GM23338 (cell line): ENCODE data around the gene NFKBIZ. TPM values are rescaled to one million over a fixed set of nuclear protein-coding genes. Genes with fewer than 3 reads are reported as not detected.

Experiments
- ATAC-seq: fragments of 200-7000 bp; cut with Tn5 transposase; 3 replicates; pipeline ENCODE4 v1.9.1; 2020
- DNase-seq: peaks from one replicate; pipeline ENCODE4 v3.0.0-alpha.2; 2015; ENCODE audit warnings: low spot score
- H2AFZ ChIP-seq: fragments of 200-600 bp; sonication (generic); 2 replicates; pipeline ENCODE4 v1.8.0; 2016; ENCODE audit warnings: antibody characterized with exemption, mild to moderate bottlenecking, moderate library complexity
- H3F3A ChIP-seq: fragments of 200-600 bp; sonication (generic); replicated peaks from 2 replicates; pipeline ENCODE4 v1.8.0; 2017; ENCODE audit warnings: antibody characterized with exemption, mixed run types, low read depth
- H3K27ac ChIP-seq: fragments of 200-600 bp; sonication (generic); 2 replicates; pipeline ENCODE4 v1.6.1; 2016; ENCODE audit warnings: low read depth
- H3K27me3 ChIP-seq: fragments of 200-600 bp; sonication (generic); 2 replicates; pipeline ENCODE4 v1.8.0; 2016; ENCODE audit warnings: mild to moderate bottlenecking, mixed run types, moderate library complexity; ENCODE audit not compliant: insufficient read depth
- H3K36me3 ChIP-seq: fragments of 200-600 bp; sonication (generic); 2 replicates; pipeline ENCODE4 v1.8.0; 2016; ENCODE audit warnings: mild to moderate bottlenecking; ENCODE audit not compliant: insufficient read depth
- H3K4me1 ChIP-seq: fragments of 200-600 bp; sonication (generic); 2 replicates; pipeline ENCODE4 v1.8.0; 2016; ENCODE audit warnings: mild to moderate bottlenecking, moderate library complexity; ENCODE audit not compliant: insufficient read depth
- H3K4me2 ChIP-seq: fragments of 200-600 bp; sonication (generic); 2 replicates; pipeline ENCODE4 v1.7.1; 2017; ENCODE audit warnings: mixed run types
- H3K4me3 ChIP-seq: fragments of 200-600 bp; sonication (generic); 2 replicates; pipeline ENCODE4 v1.6.1; 2016; ENCODE audit warnings: mixed run types
- H3K79me2 ChIP-seq: fragments of 200-600 bp; sonication (generic); replicated peaks from 2 replicates; pipeline ENCODE4 v1.8.0; 2017; ENCODE audit warnings: mild to moderate bottlenecking; ENCODE audit not compliant: insufficient read depth
- H3K9me2 ChIP-seq: fragments of 200-600 bp; sonication (generic); 2 replicates; pipeline ENCODE4 v1.8.0; 2017; ENCODE audit not compliant: insufficient read depth
- H4K20me1 ChIP-seq: fragments of 200-600 bp; sonication (generic); replicated peaks from 2 replicates; pipeline ENCODE4 v1.8.0; 2017; ENCODE audit warnings: mild to moderate bottlenecking; ENCODE audit not compliant: insufficient read depth
- H3K27ac Mint-ChIP-seq: 2 replicates; pipeline ENCODE4 v1.8.0; 2020; ENCODE audit warnings: inconsistent platforms, mild to moderate bottlenecking, moderate library complexity, mixed read lengths
- H3K27me3 Mint-ChIP-seq: 3 replicates; pipeline ENCODE4 v1.8.0; 2022; ENCODE audit warnings: low read depth, mild to moderate bottlenecking, moderate library complexity, mixed read lengths, inconsistent platforms; ENCODE audit not compliant: insufficient read depth, poor library complexity
- H3K36me3 Mint-ChIP-seq: 3 replicates; pipeline ENCODE4 v1.8.0; 2021; ENCODE audit warnings: low read depth, mild to moderate bottlenecking, inconsistent platforms, moderate library complexity, mixed read lengths
- H3K4me1 Mint-ChIP-seq: 3 replicates; pipeline ENCODE4 v1.8.0; 2020; ENCODE audit warnings: mild to moderate bottlenecking, inconsistent platforms, mixed read lengths
- H3K4me3 Mint-ChIP-seq: 3 replicates; pipeline ENCODE4 v1.8.0; 2021; ENCODE audit warnings: moderate library complexity, mild to moderate bottlenecking, inconsistent platforms, mixed read lengths
- H3K9me3 Mint-ChIP-seq: 3 replicates; pipeline ENCODE4 v1.8.0; 2020; ENCODE audit warnings: moderate library complexity, mild to moderate bottlenecking, inconsistent platforms, mixed read lengths
- CREB1 ChIP-seq: fragments of 250-450 bp; sonication (Bioruptor Pico); IDR thresholded peaks from 2 replicates; pipeline ENCODE4 v1.5.0; 2020; ENCODE audit warnings: low read depth, mild to moderate bottlenecking, moderate library complexity
- EZH2 ChIP-seq: fragments of 200-600 bp; sonication (generic); IDR thresholded peaks from one replicate; pipeline ENCODE4 v1.8.0; 2017; ENCODE audit warnings: antibody characterized with exemption, mild to moderate bottlenecking, low read depth; ENCODE audit not compliant: unreplicated experiment
- EZH2phosphoT487 ChIP-seq: fragments of 200-600 bp; sonication (generic); IDR thresholded peaks from one replicate; pipeline ENCODE4 v1.8.1; 2018; ENCODE audit warnings: antibody characterized with exemption; ENCODE audit not compliant: unreplicated experiment
- JUNB ChIP-seq: IDR thresholded peaks from one replicate; pipeline ENCODE4 v1.6.1; 2016; ENCODE audit warnings: antibody characterized with exemption; ENCODE audit not compliant: unreplicated experiment
- NANOG ChIP-seq: IDR thresholded peaks from 2 replicates; pipeline ENCODE4 v1.6.1; 2016; ENCODE audit warnings: antibody characterized with exemption, borderline replicate concordance
- POLR2AphosphoS5 ChIP-seq: IDR thresholded peaks from 2 replicates; pipeline ENCODE4 v1.6.1; 2016; ENCODE audit warnings: antibody characterized with exemption, low read depth
- STAT1 ChIP-seq: IDR thresholded peaks from one replicate; pipeline ENCODE4 v1.6.1; 2016; ENCODE audit warnings: antibody characterized with exemption; ENCODE audit not compliant: unreplicated experiment
- ZNF114 ChIP-seq: fragments of 250-450 bp; sonication (Bioruptor Pico); IDR thresholded peaks from 2 replicates; pipeline ENCODE4 v1.5.0; 2020; ENCODE audit warnings: mild to moderate bottlenecking, moderate library complexity
- ZNF331 ChIP-seq: fragments of 250-450 bp; sonication (Bioruptor Pico); IDR thresholded peaks from 2 replicates; pipeline ENCODE4 v1.5.0; 2020; ENCODE audit warnings: low read depth, mild to moderate bottlenecking, moderate library complexity
- polyA plus RNA-seq: library from polyadenylated mRNA; unstranded; fragments of >200 nt; fragmentation: Nextera tagmentation; extraction: Ambion mirVana; gene quantifications from 2 replicates; pipeline ENCODE4 v1.2.1, GENCODE V29; 2016
- total RNA-seq: library from RNA; depleted of rRNA; stranded (reverse); fragments of >200 nt; shearing (Covaris generic); gene quantifications from 2 replicates; pipeline ENCODE4 v1.2.3, GENCODE V29; 2014
- TF ChIP-seq, protein P1 (sequence below): IDR thresholded peaks from 2 replicates; pipeline ENCODE4 v1.6.1; 2016; ENCODE audit warnings: antibody characterized with exemption
- TF ChIP-seq, protein P2 (sequence below): IDR thresholded peaks from one replicate; pipeline ENCODE4 v1.6.1; 2018; ENCODE audit warnings: antibody characterized with exemption; ENCODE audit not compliant: unreplicated experiment
- TF ChIP-seq, protein P3 (sequence below), 2 experiments: fragments of 200-600 bp in 1 of 2; sonication (generic) in 1 of 2; conservative IDR thresholded peaks; 2 replicates each; pipeline versions ENCODE4 v1.5.1 to v1.6.1; 2016 to 2017; ENCODE audit warnings: antibody characterized with exemption in 2 of 2, low read depth in 2 of 2, mild to moderate bottlenecking in 2 of 2, moderate library complexity in 1 of 2
- TF ChIP-seq, protein P4 (sequence below): fragments of 250-450 bp; sonication (Bioruptor Pico); IDR thresholded peaks from 2 replicates; pipeline ENCODE4 v1.5.0; 2020; ENCODE audit warnings: mild to moderate bottlenecking, moderate library complexity

The NFKBIZ gene
- total and polyA plus RNA-seq, 2 experiments from 2014 or later = 14.1 to 18.2 TPM

DNA sequence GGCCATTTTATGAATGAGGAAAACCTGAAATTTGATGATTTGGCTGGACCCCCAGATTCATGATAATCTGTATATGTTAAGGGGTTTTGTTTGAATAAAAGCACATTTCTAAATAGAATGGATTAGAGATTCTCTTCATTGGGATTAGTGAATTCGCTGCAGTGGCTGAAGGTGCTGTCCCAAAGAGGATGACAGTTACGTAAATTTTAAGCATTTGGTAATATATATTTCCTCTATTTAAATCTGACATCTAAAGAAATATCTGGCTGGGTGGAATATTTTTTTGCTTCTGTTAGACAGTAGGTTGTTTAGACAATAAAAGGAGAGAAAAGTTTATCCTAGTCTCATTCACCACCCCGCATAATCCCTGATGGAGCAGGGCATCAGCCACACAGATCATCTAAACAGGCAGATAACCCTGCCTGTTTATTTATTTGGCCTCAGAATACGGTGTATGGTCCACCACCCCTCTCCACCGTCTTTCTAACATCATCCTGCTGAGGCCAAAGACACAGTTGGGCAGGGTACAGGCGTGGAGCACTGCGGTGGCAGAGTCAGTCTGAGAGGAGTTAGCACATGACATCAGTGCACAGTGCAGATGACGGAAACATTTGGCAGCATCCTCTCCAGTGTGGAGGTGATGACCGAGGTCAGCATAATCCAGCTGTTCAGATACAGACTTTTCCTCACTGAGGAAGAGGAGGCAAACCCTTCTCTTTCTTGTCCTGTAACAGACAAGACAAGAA lies 20.4 kb upstream of the NFKBIZ start:
- Histone ChIP-seq H3K27me3 (no peaks in the 10 kb centered on the region), H3K27ac (no peak overlapping the region), H3K9me2 (no peaks in the 10 kb centered on the region), H3F3A (no peaks in the 10 kb centered on the region), H4K20me1 (no peaks in the 10 kb centered on the region), H3K36me3 (no peaks in the 10 kb centered on the region), H3K4me3 (peak overlapping the region; percentile 54; the same call in 1 of the 2 replicates), H3K4me1 (peaks cover 19% of the 10 kb centered on the region), H3K79me2 (peaks cover 6% of the 10 kb centered on the region; the same call in 1 of the 2 replicates), H2AFZ (no peak overlapping the region), H3K4me2 (peak overlapping the region; percentile 77)
- Mint-ChIP-seq H3K27me3 (peaks cover 6% of the 10 kb centered on the region), H3K4me3 (peak overlapping the region; percentile 42; the same call in 1 of the 3 replicates), H3K27ac (no peak overlapping the region), H3K9me3 (no peaks in the 10 kb centered on the region), H3K36me3 (no peaks in the 10 kb centered on the region), H3K4me1 (peaks cover 17% of the 10 kb centered on the region)
- peak; percentile 18; the same call in 1 of the 3 replicates for ATAC-seq
- TF ChIP-seq, protein P1, sequence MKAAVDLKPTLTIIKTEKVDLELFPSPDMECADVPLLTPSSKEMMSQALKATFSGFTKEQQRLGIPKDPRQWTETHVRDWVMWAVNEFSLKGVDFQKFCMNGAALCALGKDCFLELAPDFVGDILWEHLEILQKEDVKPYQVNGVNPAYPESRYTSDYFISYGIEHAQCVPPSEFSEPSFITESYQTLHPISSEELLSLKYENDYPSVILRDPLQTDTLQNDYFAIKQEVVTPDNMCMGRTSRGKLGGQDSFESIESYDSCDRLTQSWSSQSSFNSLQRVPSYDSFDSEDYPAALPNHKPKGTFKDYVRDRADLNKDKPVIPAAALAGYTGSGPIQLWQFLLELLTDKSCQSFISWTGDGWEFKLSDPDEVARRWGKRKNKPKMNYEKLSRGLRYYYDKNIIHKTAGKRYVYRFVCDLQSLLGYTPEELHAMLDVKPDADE = no peak
- TF ChIP-seq, protein P2, sequence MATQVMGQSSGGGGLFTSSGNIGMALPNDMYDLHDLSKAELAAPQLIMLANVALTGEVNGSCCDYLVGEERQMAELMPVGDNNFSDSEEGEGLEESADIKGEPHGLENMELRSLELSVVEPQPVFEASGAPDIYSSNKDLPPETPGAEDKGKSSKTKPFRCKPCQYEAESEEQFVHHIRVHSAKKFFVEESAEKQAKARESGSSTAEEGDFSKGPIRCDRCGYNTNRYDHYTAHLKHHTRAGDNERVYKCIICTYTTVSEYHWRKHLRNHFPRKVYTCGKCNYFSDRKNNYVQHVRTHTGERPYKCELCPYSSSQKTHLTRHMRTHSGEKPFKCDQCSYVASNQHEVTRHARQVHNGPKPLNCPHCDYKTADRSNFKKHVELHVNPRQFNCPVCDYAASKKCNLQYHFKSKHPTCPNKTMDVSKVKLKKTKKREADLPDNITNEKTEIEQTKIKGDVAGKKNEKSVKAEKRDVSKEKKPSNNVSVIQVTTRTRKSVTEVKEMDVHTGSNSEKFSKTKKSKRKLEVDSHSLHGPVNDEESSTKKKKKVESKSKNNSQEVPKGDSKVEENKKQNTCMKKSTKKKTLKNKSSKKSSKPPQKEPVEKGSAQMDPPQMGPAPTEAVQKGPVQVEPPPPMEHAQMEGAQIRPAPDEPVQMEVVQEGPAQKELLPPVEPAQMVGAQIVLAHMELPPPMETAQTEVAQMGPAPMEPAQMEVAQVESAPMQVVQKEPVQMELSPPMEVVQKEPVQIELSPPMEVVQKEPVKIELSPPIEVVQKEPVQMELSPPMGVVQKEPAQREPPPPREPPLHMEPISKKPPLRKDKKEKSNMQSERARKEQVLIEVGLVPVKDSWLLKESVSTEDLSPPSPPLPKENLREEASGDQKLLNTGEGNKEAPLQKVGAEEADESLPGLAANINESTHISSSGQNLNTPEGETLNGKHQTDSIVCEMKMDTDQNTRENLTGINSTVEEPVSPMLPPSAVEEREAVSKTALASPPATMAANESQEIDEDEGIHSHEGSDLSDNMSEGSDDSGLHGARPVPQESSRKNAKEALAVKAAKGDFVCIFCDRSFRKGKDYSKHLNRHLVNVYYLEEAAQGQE = no peak
- TF ChIP-seq JUNB = no peak
- TF ChIP-seq STAT1 = no peak
- no peak for TF ChIP-seq EZH2
- TF ChIP-seq, protein P3, sequence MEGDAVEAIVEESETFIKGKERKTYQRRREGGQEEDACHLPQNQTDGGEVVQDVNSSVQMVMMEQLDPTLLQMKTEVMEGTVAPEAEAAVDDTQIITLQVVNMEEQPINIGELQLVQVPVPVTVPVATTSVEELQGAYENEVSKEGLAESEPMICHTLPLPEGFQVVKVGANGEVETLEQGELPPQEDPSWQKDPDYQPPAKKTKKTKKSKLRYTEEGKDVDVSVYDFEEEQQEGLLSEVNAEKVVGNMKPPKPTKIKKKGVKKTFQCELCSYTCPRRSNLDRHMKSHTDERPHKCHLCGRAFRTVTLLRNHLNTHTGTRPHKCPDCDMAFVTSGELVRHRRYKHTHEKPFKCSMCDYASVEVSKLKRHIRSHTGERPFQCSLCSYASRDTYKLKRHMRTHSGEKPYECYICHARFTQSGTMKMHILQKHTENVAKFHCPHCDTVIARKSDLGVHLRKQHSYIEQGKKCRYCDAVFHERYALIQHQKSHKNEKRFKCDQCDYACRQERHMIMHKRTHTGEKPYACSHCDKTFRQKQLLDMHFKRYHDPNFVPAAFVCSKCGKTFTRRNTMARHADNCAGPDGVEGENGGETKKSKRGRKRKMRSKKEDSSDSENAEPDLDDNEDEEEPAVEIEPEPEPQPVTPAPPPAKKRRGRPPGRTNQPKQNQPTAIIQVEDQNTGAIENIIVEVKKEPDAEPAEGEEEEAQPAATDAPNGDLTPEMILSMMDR (conservative IDR thresholded peaks at IDR 0.05; ENCODE audit: low read depth in 2 of 2) = no peak
- no peak for TF ChIP-seq CREB1 (CRISPR knock-in tag)
- TF ChIP-seq ZNF114 (CRISPR knock-in tag) = no peak
- no peak for TF ChIP-seq ZNF331
- no peak for TF ChIP-seq POLR2AphosphoS5
- TF ChIP-seq NANOG = no peak
- TF ChIP-seq, protein P4, sequence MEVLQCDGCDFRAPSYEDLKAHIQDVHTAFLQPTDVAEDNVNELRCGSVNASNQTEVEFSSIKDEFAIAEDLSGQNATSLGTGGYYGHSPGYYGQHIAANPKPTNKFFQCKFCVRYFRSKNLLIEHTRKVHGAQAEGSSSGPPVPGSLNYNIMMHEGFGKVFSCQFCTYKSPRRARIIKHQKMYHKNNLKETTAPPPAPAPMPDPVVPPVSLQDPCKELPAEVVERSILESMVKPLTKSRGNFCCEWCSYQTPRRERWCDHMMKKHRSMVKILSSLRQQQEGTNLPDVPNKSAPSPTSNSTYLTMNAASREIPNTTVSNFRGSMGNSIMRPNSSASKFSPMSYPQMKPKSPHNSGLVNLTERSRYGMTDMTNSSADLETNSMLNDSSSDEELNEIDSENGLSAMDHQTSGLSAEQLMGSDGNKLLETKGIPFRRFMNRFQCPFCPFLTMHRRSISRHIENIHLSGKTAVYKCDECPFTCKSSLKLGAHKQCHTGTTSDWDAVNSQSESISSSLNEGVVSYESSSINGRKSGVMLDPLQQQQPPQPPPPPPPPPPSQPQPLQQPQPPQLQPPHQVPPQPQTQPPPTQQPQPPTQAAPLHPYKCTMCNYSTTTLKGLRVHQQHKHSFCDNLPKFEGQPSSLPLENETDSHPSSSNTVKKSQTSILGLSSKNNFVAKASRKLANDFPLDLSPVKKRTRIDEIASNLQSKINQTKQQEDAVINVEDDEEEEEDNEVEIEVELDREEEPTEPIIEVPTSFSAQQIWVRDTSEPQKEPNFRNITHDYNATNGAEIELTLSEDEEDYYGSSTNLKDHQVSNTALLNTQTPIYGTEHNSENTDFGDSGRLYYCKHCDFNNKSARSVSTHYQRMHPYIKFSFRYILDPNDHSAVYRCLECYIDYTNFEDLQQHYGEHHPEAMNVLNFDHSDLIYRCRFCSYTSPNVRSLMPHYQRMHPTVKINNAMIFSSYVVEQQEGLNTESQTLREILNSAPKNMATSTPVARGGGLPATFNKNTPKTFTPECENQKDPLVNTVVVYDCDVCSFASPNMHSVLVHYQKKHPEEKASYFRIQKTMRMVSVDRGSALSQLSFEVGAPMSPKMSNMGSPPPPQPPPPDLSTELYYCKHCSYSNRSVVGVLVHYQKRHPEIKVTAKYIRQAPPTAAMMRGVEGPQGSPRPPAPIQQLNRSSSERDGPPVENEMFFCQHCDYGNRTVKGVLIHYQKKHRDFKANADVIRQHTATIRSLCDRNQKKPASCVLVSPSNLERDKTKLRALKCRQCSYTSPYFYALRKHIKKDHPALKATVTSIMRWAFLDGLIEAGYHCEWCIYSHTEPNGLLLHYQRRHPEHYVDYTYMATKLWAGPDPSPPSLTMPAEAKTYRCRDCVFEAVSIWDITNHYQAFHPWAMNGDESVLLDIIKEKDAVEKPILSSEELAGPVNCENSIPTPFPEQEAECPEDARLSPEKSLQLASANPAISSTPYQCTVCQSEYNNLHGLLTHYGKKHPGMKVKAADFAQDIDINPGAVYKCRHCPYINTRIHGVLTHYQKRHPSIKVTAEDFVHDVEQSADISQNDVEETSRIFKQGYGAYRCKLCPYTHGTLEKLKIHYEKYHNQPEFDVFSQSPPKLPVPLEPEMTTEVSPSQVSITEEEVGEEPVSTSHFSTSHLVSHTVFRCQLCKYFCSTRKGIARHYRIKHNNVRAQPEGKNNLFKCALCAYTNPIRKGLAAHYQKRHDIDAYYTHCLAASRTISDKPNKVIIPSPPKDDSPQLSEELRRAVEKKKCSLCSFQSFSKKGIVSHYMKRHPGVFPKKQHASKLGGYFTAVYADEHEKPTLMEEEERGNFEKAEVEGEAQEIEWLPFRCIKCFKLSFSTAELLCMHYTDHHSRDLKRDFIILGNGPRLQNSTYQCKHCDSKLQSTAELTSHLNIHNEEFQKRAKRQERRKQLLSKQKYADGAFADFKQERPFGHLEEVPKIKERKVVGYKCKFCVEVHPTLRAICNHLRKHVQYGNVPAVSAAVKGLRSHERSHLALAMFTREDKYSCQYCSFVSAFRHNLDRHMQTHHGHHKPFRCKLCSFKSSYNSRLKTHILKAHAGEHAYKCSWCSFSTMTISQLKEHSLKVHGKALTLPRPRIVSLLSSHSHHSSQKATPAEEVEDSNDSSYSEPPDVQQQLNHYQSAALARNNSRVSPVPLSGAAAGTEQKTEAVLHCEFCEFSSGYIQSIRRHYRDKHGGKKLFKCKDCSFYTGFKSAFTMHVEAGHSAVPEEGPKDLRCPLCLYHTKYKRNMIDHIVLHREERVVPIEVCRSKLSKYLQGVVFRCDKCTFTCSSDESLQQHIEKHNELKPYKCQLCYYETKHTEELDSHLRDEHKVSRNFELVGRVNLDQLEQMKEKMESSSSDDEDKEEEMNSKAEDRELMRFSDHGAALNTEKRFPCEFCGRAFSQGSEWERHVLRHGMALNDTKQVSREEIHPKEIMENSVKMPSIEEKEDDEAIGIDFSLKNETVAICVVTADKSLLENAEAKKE (CRISPR knock-in tag) = no peak
- TF ChIP-seq EZH2phosphoT487 = no peak
- DNase-seq = no peak
